GM12878 (cell line): ENCODE results near the gene DMXL1.

Experiments used
- CBX3 ChIP-seq: fragments of 200-600 bp; sonication (generic); IDR thresholded peaks from 2 replicates; pipeline ENCODE4 v1.6.1; 2016; ENCODE audit warnings: low read depth, borderline replicate concordance
- CEBPB ChIP-seq, 2 experiments: fragments of 150-350 bp in 1 of 2; IDR thresholded peaks; 2 replicates each; pipeline ENCODE4 v1.6.1; 2012 to 2014; ENCODE audit warnings: low read depth in 2 of 2, low read length in 2 of 2, borderline replicate concordance in 1 of 2, inconsistent platforms in 1 of 2
- CTCF ChIP-seq, 3 experiments: IDR thresholded peaks in 2 of 3; conservative IDR thresholded peaks in 1 of 3; 2 replicates each; pipeline ENCODE4 v1.5.1; 2011; ENCODE audit warnings: low read depth in 3 of 3, low read length in 3 of 3, mild to moderate bottlenecking in 3 of 3, control low read depth in 2 of 3, moderate library complexity in 2 of 3, inconsistent platforms in 1 of 3, mixed read lengths in 1 of 3; ENCODE audit not compliant: control insufficient read depth in 2 of 3, insufficient read depth in 1 of 3; ENCODE audit errors: extremely low read depth in 1 of 3
- SP1 ChIP-seq: IDR thresholded peaks from one replicate; pipeline ENCODE4 v1.6.1; 2011; ENCODE audit warnings: low read depth, low read length

GRCh38 chr5:119274767-119275130 lies 203.9 kb downstream of the DMXL1 start:
- TF ChIP-seq CTCF (IDR thresholded peaks at IDR 0.05 in 2 of 3, conservative IDR thresholded peaks at IDR 0.05 in 1 of 3; ENCODE audit: control insufficient read depth in 2 of 3, extremely low read depth in 1 of 3, insufficient read depth in 1 of 3, low read depth in 3 of 3, low read length in 3 of 3): no peak
- no peak for TF ChIP-seq CBX3
- TF ChIP-seq CEBPB (IDR thresholded peaks at IDR 0.05; ENCODE audit: borderline replicate concordance in 1 of 2, low read depth in 2 of 2, low read length in 2 of 2): no peak
- TF ChIP-seq SP1: no peak
